GM18502 (cell line): Measurements from ENCODE around the gene SDK1.

Source experiments
- ATAC-seq: cut with Tn5 transposase; IDR thresholded peaks from one replicate; pipeline ENCODE4 v1.9.1; 2021; ENCODE audit warnings: mild to moderate bottlenecking; ENCODE audit not compliant: unreplicated experiment, poor library complexity

Gene SDK1

DNA sequence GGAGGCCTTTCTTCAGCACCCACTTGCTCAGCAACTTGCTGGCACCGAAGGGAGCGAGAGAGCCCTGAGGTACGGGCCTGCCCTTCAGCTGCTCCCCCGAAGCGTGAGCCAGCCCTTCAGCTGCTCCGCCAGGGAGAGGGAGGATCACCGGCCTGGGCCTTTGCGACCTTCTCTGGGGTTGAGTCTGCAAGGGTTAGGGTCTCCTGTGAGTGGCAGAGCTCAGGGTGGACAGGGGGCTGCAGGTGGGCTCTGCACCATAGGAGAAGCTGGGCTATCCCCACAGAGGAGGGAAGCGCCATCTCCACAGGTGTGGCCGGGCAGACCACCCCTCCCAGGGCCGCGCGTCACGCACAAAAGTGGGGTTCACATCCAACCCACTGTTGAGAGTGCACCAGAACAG, 890.5 kb downstream of the SDK1 start:
- no peak for ATAC-seq

DNA sequence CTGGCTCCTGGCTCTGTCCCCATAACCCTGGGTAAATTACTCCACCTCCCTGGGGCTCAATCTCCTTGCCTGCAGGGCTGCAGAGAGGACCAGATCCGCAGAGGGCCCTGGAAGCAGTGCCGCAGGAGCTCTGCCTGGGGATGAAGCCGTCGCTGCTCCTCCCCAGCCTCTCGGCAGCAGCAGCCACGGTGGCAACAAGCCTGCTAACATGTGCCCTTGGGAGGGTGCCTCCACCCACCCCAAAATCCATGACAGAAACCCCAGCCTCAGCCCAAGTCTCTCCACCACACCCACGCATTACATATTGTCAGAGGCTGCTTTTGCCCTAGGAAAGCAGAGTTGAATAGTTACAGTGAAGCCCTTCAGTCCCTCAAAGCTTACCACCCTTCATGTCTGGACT, 894.6 kb downstream of the SDK1 start:
- no peak for ATAC-seq

DNA sequence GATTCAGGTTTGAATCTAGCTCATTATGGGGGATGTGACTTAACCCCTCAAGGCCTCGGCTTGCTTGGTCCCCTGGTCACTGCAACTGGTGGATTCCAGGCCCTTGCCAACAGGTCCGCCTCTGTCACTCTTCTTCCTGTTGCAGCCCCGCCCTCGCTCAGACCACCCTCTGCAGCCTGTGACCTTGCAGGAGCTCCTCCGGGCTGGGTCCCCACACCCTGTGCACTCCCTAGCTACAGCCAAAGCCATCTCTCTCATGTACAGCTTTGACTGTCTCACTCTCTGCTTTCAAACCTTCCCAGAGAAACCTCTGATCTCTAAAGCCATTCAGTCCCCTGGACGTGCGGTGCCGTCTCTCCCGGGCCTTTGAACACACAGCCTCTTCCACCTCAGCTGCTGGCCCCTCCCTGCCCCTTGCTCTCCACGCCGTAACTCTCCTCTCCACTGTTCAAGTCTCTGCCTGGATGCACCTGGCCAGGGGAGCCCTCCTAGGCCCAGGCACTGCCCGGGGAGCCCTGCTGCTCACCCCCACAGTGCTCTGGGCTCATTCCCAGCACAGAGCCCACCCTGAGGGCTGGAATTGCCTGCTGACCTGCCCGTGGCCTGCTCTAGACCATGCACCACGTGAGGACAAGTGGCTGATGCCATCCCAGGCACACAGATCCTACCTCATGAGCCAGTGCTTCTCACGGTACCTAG, 895.2 kb downstream of the SDK1 start:
- no peak for ATAC-seq

DNA sequence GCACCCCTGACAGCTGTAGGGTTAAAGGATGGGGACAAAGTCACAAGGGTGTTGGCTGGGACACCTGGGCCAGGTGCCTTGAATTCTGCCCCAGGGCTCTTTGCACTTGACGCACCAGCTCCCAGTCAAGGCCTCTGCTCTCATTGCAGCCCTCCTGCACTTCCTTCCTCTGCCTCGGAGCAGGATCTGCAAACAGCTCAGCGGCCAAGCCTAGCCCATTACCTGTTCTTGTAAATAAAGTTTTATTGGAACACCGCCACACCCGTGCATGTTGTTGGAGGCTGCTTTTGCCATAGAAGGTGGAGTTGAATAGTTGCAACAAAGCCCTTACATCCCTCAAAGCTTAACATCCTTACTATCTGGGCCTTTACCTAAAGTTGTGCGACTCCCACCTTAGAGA, 897.2 kb downstream of the SDK1 start:
- ATAC-seq = no peak

DNA sequence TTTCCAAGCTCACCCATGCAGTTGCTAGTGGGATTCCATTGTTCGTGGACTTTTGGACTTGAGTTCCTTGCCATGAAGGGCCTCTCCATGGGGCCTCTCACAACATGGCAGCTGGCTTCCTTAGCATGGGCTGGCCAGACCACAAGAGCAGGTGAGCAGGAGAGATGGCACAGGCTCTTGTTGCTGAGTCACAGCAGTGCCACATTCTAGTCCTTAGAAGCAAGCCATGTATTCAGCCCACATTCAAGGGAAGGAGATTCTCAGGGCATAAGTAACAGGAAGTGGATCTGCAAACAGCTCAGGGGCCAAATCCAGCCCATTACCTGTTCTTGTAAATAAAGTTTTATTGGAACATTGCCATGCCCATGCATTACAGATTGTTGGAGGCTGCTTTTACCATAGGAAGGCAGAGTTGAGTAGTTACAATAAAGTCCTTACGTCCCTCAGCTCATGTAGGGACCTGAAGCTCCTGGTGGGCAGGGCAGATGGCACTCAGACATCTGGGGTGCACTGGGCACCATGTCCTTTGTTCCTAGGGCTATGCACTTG, 899.6 kb downstream of the SDK1 start:
- ATAC-seq = no peak

DNA sequence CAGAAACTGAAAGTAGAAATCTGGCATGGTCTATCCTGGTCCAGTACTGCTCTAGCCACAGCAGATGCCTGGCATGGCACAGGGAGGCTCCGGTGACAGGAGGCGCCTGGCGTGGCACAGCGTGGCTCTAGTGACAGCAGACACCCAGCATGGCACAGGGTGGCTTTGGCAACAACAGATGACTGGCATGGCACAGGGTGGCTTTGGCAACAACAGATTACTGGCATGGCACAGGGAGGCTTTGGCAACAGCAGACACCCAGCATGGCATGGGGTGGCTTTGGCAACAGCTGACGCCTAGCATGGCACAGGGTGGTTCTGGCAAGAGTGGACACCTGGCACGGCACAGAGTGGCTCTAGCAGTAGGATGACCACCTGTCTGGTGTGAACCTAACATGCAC, 900.5 kb downstream of the SDK1 start:
- ATAC-seq = no peak

DNA sequence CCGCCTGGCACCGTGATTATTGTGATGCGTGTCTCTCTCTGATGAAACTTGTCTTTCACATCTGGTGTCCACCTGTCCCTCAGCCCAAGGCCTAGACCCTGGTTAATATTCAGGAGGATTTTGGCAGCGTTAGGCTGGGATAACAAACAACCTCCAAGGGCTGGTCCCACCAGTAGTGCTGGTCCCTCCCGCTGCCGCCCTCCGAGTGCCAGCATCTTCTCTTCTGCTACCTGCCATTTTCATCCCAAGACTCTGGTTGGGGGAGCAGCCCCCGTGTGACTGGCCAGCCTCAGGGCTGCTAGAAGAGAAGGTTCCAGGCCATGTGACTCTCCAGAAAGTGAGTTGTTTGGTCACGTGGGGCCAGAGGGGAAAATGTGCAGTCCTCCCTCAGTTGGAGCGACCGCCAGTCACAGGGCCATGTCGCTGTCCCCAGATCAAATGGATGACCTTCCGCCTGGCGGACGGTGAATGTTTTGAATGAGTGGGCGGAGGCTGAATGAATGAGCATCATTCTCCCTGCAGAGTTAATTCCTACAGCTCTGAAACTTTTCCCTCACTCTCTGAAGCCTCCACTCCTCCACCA, 901.2 kb downstream of the SDK1 start:
- ATAC-seq = no peak

DNA sequence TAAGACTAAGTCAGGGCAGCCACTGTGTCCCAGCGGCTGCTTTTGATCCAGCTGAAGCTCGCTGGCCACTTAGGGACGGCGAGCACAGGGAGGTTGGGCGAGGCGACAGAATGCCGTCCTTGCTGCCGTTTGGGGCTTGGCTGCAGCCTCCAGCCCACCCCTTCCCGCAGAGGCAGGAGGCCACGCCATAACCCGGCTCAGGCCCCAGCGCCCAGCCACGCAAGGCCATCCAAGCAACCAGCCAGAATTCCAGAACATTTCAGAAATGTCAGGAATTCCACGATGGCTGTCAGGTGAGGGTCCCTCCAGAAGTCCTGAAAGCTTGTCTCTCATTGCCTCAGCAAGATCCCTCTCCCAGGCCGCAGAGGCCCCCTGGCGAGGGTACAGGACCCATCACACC, 901.9 kb downstream of the SDK1 start:
- ATAC-seq = no peak

DNA sequence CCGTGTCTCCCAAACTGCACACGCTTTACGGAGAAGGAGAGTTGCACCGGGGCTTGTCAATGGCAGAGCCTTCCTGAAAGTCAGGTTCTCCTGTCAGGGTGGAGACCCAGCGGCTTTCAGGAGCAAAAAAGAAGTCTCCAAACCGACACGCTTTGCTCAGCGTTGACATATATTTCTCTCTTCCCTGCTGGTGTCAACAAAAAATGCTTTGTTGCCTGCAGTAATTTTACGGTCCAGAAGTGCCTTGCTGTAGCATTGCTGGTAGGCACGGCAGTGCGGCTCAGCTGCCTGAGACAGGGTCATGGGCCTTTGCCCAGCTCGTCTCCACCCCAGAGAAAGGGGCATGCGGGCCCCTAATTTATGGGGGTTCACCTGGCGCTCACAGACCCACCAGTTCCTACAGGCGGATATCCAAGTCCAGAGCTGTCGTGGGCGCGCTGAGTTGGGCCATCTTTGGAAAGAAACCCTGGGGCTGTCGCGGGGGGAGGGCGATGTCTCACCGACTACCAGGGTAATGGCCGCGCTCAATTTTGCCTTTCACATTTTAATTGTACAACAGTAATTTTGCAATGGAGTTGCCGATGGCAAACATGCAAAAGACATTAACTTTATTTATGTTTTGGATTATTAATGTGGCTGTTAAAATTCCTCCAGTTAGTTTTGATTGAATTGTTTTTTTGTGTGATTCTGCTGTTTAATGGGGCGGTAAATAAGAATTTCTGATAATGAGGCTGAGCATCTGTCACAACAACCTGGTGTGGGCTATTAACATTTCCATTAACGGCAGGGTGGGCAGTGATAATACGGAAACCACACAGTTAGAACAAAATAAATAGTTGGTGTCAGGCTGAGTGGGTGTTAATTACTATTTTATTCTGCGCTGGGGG, 902.8 kb downstream of the SDK1 start:
- no peak for ATAC-seq

DNA sequence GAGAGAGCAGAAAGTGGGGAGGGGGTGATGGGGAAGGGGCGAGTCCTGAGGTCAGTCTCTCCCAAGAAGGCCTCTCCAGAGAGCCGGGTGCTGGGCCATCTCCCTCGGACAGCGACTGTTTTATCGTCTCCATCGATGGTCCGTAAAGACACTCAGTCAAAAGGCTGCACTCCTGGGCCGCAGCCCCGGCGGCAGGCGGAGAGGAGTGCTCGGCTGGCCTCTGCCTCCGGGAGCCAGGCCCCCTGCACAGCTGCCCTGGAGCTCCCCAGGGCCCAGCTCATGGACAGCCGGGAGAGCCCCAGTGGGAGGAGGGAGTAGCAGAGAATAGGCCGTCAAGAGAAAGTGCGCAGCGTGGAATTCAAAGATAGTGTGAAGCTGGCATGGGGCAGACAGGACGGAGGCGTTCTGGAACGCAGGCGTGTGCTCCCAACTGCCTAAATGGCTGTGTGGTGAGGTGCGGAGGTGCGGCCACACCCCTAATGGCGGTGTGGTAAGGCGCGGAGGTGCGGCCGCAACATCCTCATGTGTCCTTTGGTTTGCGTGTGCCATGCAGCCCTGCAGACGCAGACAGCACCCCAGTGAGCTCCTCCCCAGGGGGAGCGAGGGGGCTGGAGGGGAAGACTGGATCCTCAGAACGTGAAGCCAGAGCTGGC, 903.6 kb downstream of the SDK1 start:
- ATAC-seq = no peak

DNA sequence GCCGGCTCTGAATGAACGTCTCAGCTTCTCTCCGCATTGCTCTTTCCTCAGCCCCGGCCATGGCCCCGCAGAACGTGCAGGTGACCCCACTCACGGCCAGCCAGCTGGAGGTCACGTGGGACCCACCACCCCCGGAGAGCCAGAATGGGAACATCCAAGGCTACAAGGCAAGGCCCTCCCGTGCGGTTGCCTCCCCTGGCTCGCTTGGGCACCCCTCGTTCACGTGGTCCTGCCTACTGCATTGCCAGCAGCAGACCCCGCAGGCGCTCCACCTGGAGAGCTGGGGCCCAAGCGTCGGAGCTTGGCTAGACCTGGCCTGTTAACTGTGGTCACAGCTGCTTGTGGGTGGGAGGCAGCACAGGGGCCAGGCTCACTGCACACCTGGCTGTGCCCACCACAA, 904.8 kb downstream of the SDK1 start:
- ATAC-seq = no peak

DNA sequence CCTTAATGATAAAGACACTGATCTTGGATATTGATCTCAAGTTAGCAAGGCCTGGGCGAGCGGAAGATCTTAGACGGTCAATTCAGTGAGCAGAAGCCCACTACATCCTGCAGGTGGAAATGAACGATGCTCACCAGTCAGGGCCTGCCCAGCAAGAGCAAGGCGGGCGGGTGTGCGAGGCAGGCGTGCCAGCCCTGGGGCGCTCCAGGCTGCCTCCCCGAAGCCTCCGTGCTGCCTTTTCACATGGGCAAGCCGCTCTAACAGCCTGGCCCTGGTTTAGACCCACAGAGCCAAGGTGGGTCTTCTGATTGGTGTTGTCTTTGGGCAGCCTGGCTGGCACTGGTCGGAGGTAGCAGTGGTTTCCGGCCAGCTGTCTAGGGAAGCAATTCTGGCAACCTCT, 906.0 kb downstream of the SDK1 start:
- no peak for ATAC-seq

DNA sequence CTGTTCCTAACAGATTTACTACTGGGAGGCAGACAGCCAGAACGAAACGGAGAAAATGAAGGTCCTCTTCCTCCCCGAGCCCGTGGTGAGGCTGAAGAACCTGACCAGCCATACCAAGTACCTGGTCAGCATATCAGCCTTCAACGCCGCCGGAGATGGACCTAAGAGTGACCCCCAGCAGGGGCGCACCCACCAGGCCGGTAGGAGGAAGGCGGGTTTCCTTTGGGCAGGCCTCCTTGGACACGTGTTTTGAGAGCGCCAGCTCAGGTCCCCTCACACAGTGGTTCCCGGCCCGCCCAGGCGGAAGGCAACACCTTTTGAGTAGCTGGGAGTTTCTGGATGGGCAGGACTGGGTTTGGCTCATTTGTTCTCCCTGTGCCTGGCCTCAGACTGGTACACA, 907.0 kb downstream of the SDK1 start:
- no peak for ATAC-seq

DNA sequence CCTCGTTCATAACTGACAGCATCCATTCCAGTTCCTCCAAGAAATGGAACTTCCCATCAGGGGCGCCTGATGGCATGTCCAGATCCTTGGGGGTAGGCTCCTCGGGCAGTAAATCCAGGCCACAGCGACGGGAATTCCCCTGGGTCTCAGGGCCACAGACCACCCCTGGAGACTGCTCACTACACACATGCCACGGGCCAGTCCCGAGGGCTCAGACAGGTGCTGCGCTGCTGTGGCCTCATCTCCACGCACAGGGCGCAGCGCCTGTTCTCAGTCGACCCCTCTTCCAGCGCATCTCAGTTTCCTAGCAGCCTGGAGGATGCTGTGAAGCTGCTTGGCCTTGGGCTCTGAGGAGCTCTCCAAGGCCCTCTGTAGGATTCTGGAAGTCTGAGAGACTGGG, 907.5 kb downstream of the SDK1 start:
- no peak for ATAC-seq

DNA sequence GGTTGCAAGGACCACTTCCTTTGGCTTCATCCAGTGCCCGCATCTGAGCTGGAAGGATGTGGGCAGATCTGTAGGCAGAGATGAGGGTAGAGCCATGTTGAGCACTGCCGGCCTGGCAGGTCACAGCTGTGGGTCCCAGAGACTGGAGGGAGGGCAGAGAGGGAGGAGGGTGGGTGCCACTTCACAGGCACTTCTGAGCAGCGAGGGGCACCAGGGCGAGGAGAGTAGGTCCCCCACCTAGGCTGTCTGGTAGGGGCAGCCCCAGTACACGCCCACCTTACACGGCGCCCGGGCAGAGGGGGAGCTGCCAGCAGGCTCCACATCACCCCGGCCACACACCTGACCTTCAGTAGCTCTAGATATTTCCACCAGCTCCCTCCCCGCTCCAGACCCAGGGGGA, 908.1 kb downstream of the SDK1 start:
- ATAC-seq = no peak

DNA sequence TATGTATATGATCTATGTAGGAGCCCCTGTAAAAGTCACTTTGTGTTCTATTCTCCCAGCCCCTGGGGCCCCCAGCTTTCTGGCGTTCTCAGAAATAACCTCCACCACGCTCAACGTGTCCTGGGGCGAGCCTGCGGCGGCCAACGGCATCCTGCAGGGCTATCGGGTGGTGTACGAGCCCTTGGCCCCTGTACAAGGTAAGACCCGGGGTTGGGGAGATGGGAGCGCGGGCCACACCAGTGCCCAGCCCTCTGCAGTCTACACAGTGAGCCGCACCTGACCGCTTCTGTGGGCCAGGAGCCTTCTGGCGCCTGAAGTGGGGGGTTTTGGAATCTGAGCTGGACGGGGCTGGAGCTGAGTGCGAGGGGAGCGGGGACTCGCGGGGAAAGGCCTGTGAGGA, 908.9 kb downstream of the SDK1 start:
- ATAC-seq = no peak

DNA sequence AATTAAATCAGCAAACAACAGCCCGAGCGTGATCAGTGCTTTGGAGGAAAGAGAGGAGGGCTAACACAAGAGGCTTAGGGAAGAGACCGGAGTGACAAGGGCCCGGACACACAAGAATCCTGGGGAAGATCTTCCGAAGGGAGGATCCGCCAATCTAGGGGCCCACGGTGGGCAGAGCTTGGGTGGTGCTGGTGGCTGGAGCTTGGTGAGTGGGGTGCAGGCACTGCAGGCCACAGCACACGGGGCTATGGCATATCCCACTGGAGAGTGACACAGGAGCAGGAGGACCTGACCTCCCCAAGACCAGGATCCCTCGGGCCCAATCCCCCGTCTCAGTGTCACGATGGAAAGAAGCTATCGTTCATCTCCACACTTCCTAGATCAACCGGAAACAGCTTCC, 909.8 kb downstream of the SDK1 start:
- no peak for ATAC-seq

DNA sequence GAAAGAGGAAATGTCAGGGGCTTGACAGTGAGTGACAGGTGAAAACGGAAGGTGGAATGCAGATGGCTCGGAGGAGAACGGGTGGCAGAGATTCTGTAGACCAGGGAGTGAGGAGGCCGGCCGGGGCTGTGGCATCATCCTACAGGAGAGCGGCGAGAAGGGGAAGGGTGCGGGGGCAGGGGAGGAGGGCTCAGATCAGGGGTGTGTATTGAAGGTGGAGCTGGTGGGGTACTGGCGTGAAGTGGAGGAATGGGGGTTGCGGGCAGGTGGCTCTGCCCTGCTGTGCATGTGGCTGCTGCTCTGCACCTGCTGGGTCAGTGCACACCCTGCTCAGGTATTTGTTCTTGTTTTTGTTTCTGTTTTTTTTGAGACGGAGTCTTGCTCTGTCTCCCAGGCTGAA, 910.2 kb downstream of the SDK1 start:
- no peak for ATAC-seq

DNA sequence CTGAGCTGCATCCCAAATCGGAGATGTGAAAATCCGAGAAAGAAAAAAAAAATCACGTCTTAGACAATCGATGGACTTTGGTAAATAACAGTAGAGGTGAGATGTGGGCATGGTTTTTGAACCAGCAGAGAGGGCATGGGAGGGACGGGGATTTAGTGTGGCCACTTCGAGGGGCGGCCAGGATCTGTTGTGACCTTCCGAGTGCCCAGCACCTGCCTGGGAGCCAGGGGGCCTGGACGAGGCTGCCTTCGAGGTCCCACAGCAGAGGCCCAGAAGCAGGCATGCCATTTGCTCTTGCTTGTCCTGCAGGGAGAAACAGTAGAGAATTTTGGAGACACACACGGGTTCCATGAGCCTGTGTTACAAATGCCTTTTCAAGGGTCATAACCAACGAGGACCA, 911.3 kb downstream of the SDK1 start:
- ATAC-seq = no peak

DNA sequence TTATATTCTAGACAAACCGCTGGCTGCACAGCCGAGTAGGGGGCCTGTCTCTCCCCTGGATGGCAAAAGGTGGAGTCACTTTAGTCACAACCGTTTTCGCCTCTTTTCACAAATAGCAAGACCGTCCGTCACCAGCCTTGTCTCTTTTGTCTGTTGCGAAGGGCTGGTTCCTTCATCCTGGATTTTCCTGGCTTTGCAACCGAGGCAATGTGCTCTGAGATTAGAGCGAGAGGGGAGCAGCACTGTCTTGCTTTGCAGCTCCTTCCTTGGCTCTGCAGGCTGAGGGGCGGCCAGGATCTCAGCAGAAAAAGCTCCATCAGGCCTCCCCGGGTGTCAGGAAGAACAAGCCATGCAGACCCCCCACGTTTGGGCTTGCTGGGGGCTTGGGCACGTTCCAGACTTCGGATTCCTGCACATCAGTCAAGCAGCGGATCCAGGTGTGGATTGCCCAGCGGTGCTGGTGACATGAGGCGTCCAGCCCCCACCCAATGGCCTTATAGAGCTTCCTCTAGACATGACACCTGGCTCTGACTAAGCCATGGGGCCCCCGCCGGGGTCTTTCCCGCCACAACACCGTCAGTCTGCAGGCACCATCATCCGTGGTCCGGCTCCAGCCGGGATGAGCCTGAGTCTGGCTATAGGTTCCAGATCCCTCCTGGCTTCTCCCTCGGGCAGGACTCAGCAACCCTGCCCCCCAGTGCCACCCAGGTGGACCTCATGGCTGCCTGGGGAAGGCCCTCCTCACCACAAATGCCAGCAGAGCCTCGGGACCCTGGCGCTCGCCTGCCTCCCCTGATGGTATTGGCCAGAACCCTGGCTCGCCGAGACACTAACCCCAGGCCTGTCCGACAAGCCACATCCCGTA, 913.5 kb downstream of the SDK1 start:
- no peak for ATAC-seq
